Activated CD4-positive, alpha-beta T cell treated with anti-CD3 and anti-CD28 coated beads, Interleukin-2, amount 50 U/mL, for 24 hours (primary cell): ENCODE measurements around the gene TMEM39B.
"Not testable (repeated sequence)": the region's sequence is repeated elsewhere in the genome, so short reads cannot be mapped to it uniquely, and the experiment has no call there.

Experiments
- DNase-seq, 2 donors: peaks; one replicate each; pipeline ENCODE4 v3.0.0-alpha.2; 2020; ENCODE audit warnings: low read depth in 1 of 2, low spot score in 1 of 2

TMEM39B gene

GRCh38 chr1:32111789-32112188 is 39.0 kb downstream of the TMEM39B start:
- DNase-seq = no peak

- no peak for DNase-seq
These were observed 40.2 kb downstream of the TMEM39B start for GRCh38 chr1:32112806-32113375.

GRCh38 chr1:32113436-32113835 is 40.7 kb downstream of the TMEM39B start:
- DNase-seq = not testable (repeated sequence)

DNA sequence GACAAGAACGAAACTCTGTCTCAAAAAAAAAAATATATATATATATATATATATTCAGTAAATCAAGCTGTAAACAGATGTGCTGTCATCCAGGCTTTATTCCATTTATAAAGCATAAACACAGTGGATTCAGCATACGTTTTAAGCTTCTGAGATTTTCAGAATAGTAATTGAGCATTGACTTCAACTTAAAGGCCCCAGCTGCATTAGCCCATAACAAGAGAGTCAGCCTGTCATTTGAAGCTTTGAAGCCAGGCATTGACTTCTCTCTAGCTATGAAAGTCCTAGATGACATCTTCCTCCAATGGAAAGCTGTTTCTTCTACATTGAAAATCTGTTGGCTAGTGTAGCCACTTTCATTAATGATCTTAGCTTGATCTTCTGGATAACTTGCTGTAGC is 41.7 kb downstream of the TMEM39B start:
- no peak for DNase-seq

- no peak for DNase-seq
These were observed 42.8 kb downstream of the TMEM39B start for GRCh38 chr1:32115496-32115895.

GRCh38 chr1:32116531-32116930 is 43.8 kb downstream of the TMEM39B start:
- DNase-seq = no peak

DNA sequence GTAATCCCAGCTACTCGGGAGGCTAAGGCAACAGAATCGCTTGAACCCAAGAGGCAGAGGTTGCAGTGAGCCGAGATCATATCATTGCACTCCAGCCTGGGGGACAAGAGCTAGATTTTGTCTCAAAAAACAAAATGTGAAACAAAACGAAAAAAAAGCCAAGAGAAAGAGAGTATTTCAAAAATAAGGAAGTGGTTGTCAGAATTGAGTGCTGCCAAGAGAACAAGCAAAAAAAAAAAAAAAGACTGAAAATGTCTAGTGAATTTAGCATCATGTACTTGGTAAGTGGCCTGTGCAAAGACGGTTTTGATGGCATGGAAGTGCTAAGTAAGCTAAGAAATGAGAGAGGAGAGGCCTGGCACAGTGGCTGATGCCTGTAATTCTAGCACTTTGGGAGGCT is 49.4 kb downstream of the TMEM39B start:
- no peak for DNase-seq

DNA sequence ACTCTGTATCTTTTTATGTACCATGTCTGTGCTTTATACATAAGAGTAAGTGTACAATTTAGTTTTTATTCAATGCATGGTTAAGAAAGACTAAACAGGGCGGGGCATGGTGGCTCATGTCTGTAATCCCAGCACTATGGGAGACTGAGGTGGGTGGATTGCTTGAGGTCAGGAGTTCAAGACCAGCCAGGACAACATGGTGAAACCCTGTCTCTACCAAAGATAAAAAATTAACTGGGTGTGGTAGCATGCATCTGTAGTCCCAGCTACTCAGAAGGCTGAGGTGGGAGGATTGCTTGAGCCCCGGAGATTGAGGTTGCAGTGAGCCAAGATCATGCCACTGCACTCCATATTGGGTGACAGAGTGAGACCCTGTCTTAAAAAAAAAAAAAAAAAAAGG is 50.6 kb downstream of the TMEM39B start:
- not testable (repeated sequence) for DNase-seq

GRCh38 chr1:32125313-32125712 is 52.6 kb downstream of the TMEM39B start:
- no peak for DNase-seq

DNA sequence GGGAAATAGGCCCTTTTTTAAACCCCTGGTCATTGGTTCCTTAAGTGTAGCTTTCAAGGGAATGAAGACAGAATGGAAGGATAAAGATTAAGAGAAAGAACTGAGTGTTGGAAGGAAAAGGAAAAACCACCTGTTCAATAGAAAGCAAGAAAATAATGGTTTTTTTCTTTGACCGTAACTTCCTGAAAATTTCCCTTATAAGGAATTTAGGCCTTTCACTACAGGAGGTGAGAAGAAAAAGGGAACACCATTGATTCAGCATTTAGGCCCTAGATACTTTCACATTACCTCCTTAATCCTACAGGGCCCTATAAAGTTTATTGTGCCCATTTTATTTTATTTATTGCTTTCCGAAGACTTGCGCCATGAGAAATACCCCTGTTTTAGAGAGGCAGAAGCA is 54.0 kb downstream of the TMEM39B start:
- no peak for DNase-seq

DNA sequence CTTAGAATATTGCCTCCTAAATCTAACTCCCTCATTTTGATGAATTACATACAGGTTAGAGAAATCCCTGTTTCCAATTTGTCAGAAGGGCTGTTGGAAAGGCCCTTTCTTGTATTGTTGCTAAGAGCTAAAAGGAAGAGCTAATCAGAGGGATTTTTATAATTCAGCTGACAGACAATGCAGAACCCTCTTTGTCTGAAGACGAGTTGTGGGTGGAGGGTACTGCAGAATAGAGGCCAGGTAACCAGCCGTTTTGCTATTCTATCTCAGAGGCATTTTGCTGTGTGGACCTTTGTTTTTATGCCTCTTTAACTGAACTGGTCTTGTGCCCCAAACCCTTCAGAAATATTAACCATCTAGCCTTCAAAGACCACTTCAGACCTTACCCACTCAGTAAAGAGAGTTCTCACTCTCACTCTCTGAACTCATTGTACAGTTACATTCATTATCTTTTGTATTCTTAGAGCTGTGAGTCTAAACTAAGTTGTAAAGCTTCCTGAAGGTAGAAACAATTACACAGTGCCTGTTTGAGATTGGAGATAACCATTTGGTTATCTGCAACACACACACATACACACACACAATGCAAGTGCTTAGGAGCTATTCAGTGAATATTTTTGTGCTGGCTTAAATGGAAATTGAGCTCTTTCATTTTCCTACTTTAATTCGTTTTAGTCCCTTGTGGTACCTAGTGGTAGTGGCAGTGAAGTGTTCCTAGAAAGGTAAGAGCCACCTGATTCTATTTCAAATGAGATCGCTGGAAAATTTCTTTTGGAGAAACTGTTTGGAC is 54.9 kb downstream of the TMEM39B start:
- no peak for DNase-seq

- DNase-seq = no peak
These were observed 55.7 kb downstream of the TMEM39B start for GRCh38 chr1:32128479-32128878.

- no peak for DNase-seq
These were observed 56.2 kb downstream of the TMEM39B start for GRCh38 chr1:32128964-32129363.

DNA sequence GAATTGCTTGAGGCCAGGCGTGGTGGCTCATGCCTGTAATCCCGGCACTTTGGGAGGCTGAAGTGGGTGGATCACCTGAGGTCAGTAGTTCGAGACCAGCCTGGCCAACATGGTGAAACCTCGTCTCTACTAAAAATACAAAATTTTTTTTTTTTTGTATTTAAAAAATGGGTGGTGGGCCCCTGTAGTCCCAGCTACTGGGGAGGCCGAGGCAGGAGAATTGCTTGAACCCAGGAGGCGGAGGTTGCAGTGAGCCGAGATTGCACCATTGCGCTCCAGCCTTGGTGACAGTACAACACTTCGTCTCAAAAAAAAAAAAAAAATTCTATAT is 61.2 kb downstream of the TMEM39B start:
- DNase-seq = not testable (repeated sequence)

- DNase-seq = no peak
These were observed 64.4 kb downstream of the TMEM39B start for GRCh38 chr1:32137111-32137510.

DNA sequence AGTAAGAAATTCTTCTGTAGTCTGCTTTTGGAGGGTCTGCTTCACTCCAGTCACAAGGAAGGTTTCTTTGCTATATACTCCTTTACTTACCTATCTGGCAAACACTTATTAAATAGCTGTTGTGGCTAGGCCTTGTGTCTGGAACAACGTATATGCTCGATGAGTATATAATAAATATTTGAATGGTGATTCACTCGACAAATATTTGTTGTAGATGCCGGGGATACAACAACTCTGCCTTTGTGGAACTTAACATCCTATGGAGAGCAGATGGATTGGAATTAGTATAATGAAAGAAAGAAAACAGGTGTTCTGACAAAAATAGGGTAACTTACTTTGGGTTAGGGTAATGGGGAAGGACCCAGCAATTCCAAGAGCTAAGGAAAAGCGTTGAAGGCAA is 66.2 kb downstream of the TMEM39B start:
- DNase-seq = no peak

- DNase-seq = no peak
These were observed 69.9 kb downstream of the TMEM39B start for GRCh38 chr1:32142446-32143301.

- not testable (repeated sequence) for DNase-seq
These were observed 70.6 kb downstream of the TMEM39B start for GRCh38 chr1:32143302-32143695.

DNA sequence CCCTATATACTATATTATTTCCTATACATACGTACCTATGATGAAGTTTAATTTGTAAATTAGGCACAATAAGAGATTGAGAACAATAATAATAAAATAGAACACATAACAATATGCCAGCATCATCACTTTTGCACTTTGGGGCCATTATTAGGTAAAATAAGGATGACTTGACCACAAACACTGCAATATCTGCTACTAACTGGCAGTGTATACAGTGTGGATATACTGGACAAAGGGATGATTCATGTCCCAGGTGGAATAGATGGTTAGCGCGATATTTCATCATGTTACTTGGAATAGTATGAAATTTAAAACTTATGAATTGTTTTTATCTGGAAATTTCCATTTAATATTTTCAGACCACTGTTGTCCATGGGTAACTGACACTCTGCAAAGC is 71.3 kb downstream of the TMEM39B start:
- DNase-seq = no peak

- not testable (repeated sequence) for DNase-seq
These were observed 75.1 kb downstream of the TMEM39B start for GRCh38 chr1:32147799-32148198.

- no peak for DNase-seq
These were observed 78.1 kb downstream of the TMEM39B start for GRCh38 chr1:32150847-32151246.

- DNase-seq = no peak
These were observed 78.6 kb downstream of the TMEM39B start for GRCh38 chr1:32151319-32151787.
